Activated naive CD4-positive, alpha-beta T cell treated with anti-CD3 and anti-CD28 coated beads, Interleukin-2, amount 10 ng/mL, durations not matched to agents 7 days and 5 days (primary cell): Measurements from ENCODE around the gene PTDSS2.
A peak's percentile ranks its signal among the peaks of the same experiment; 100 is the strongest.
"Not testable (repeated sequence)": the region's sequence is repeated elsewhere in the genome, so short reads cannot be mapped to it uniquely, and the experiment has no call there.

Experiments used
- CTCF ChIA-PET: fragments of 350-600 bp; sonication (Branson Sonifier 250); formaldehyde crosslinking; loops from one replicate; lab custom pipeline; 2021; ENCODE audit warnings: antibody characterized with exemption; lab: Charles Lee
- DNase-seq: peaks from one replicate; pipeline ENCODE4 v3.0.0-alpha.2; 2020
- H3K27ac Mint-ChIP-seq: one replicate; pipeline ENCODE4 v1.8.0; 2021; ENCODE audit warnings: mild to moderate bottlenecking, moderate library complexity, mixed read lengths
- H3K27me3 Mint-ChIP-seq: one replicate; pipeline ENCODE4 v1.8.0; 2021; ENCODE audit warnings: mild to moderate bottlenecking, mixed read lengths
- H3K36me3 Mint-ChIP-seq: one replicate; pipeline ENCODE4 v1.8.0; 2021; ENCODE audit warnings: mixed read lengths
- H3K4me1 Mint-ChIP-seq: one replicate; pipeline ENCODE4 v1.8.0; 2021; ENCODE audit warnings: mixed read lengths
- H3K4me3 Mint-ChIP-seq: one replicate; pipeline ENCODE4 v1.8.0; 2021; ENCODE audit warnings: mild to moderate bottlenecking, moderate library complexity, mixed read lengths
- H3K9me3 Mint-ChIP-seq: one replicate; pipeline ENCODE4 v1.8.0; 2021; ENCODE audit warnings: mixed read lengths

PTDSS2 gene

GRCh38 chr11:409008-409599, 41.0 kb upstream of the PTDSS2 start:
- Mint-ChIP-seq H3K4me3 (no peak overlapping the region), H3K4me1 (peaks cover 23% of the 10 kb centered on the region), H3K36me3 (peaks cover 8% of the 10 kb centered on the region), H3K27me3 (no peaks in the 10 kb centered on the region), H3K9me3 (no peaks in the 10 kb centered on the region), H3K27ac (no peak overlapping the region)
- DNase-seq, result no peak
- CTCF ChIA-PET, result interaction anchor here (0.7 kb wide), 1 partner anchor 159 kb away, joined by 3 read pairs; no protein-coding TSS in a partner anchor

GRCh38 chr11:409600-410483, 40.2 kb upstream of the PTDSS2 start:
- peaks cover 12% of the 10 kb centered on the region for H3K36me3 Mint-ChIP-seq
- no peaks in the 10 kb centered on the region for H3K9me3 Mint-ChIP-seq
- no peaks in the 10 kb centered on the region for H3K27me3 Mint-ChIP-seq
- no peak overlapping the region for H3K4me3 Mint-ChIP-seq
- DNase-seq, result no peak
- no peak overlapping the region for H3K27ac Mint-ChIP-seq
- CTCF ChIA-PET, result interaction anchor here (0.7 to 1.2 kb wide), 3 partner anchors 39 to 159 kb away, joined by 3 to 6 read pairs (median 3); no protein-coding TSS in a partner anchor
- peaks cover 30% of the 10 kb centered on the region for H3K4me1 Mint-ChIP-seq

- not testable (repeated sequence) for H3K27me3 Mint-ChIP-seq, H3K9me3 Mint-ChIP-seq, DNase-seq, H3K27ac Mint-ChIP-seq, H3K4me3 Mint-ChIP-seq, H3K36me3 Mint-ChIP-seq
- CTCF ChIA-PET, result interaction anchor here (1.1 to 1.2 kb wide), 2 partner anchors 39 to 104 kb away, joined by 3 to 6 read pairs; no protein-coding TSS in a partner anchor
- peaks cover 27% of the 10 kb centered on the region for H3K4me1 Mint-ChIP-seq
Observed at GRCh38 chr11:410711-411110, 39.4 kb upstream of the PTDSS2 start.

GRCh38 chr11:411520-411919, 38.6 kb upstream of the PTDSS2 start:
- H3K27me3 Mint-ChIP-seq, result not testable (repeated sequence)

GRCh38 chr11:412641-413119, 37.4 kb upstream of the PTDSS2 start:
- peak overlapping the region; percentile 80 for H3K4me3 Mint-ChIP-seq
- H3K27ac Mint-ChIP-seq, result peak overlapping the region; percentile 69
- H3K27me3 Mint-ChIP-seq, result no peaks in the 10 kb centered on the region
- H3K36me3 Mint-ChIP-seq, result peaks cover 9% of the 10 kb centered on the region
- DNase-seq, result no peak
- H3K9me3 Mint-ChIP-seq, result no peaks in the 10 kb centered on the region
- CTCF ChIA-PET, result interaction anchor here (5.0 kb wide), 1 partner anchor 37 kb away, joined by 37 read pairs; the partner anchor contains the start of gene PTDSS2
- H3K4me1 Mint-ChIP-seq, result peaks cover 25% of the 10 kb centered on the region

More at GRCh38 chr11:411520-411919, 38.6 kb upstream of the PTDSS2 start:
- H3K4me3 Mint-ChIP-seq, H3K9me3 Mint-ChIP-seq, CTCF ChIA-PET, H3K27ac Mint-ChIP-seq, H3K36me3 Mint-ChIP-seq, DNase-seq: not testable (repeated sequence)
- H3K4me1 Mint-ChIP-seq, result peaks cover 26% of the 10 kb centered on the region

- Mint-ChIP-seq H3K4me1 (peaks cover 25% of the 10 kb centered on the region), H3K27me3 (no peaks in the 10 kb centered on the region), H3K4me3 (peak overlapping the region; percentile 80), H3K27ac (peak overlapping the region; percentile 69), H3K36me3 (peaks cover 9% of the 10 kb centered on the region), H3K9me3 (no peaks in the 10 kb centered on the region)
- CTCF ChIA-PET, result interaction anchor here (5.0 kb wide), 1 partner anchor 36 kb away, joined by 37 read pairs; the partner anchor contains the start of gene PTDSS2
- DNase-seq, result peak; percentile 51
Observed at GRCh38 chr11:413120-414081, 36.7 kb upstream of the PTDSS2 start.

GRCh38 chr11:414318-414857, 35.7 kb upstream of the PTDSS2 start:
- H3K36me3 Mint-ChIP-seq, result peaks cover 9% of the 10 kb centered on the region
- H3K9me3 Mint-ChIP-seq, result no peaks in the 10 kb centered on the region
- H3K4me1 Mint-ChIP-seq, result peaks cover 25% of the 10 kb centered on the region
- peak overlapping the region; percentile 88 for H3K27ac Mint-ChIP-seq
- DNase-seq, result peak; percentile 48
- peak overlapping the region; percentile 93 for H3K4me3 Mint-ChIP-seq
- CTCF ChIA-PET, result interaction anchor here (1.2 to 5.0 kb wide), 2 partner anchors 8 to 35 kb away, joined by 6 to 37 read pairs; partner anchors contain the start of gene PTDSS2
- no peaks in the 10 kb centered on the region for H3K27me3 Mint-ChIP-seq

GRCh38 chr11:415640-416041, 34.4 kb upstream of the PTDSS2 start:
- no peaks in the 10 kb centered on the region for H3K9me3 Mint-ChIP-seq
- H3K4me3 Mint-ChIP-seq, result peak overlapping the region; percentile 93
- H3K4me1 Mint-ChIP-seq, result peaks cover 24% of the 10 kb centered on the region
- H3K27me3 Mint-ChIP-seq, result no peaks in the 10 kb centered on the region
- no peak for DNase-seq
- peak overlapping the region; percentile 88 for H3K27ac Mint-ChIP-seq
- CTCF ChIA-PET, result interaction anchor here (1.2 to 5.0 kb wide), 2 partner anchors 9 to 34 kb away, joined by 6 to 37 read pairs; partner anchors contain the start of gene PTDSS2
- peaks cover 9% of the 10 kb centered on the region for H3K36me3 Mint-ChIP-seq

- peak; percentile 38 for DNase-seq
- Mint-ChIP-seq H3K4me1 (peaks cover 24% of the 10 kb centered on the region), H3K4me3 (peak overlapping the region; percentile 93), H3K9me3 (no peaks in the 10 kb centered on the region), H3K27me3 (no peaks in the 10 kb centered on the region), H3K27ac (peak overlapping the region; percentile 88), H3K36me3 (peaks cover 9% of the 10 kb centered on the region)
- CTCF ChIA-PET, result interaction anchor here (1.5 to 5.0 kb wide), 3 partner anchors 9 to 33 kb away, joined by 4 to 37 read pairs (median 5); partner anchors contain the start of genes ANO9 and PTDSS2
Observed at GRCh38 chr11:416051-416756, 33.9 kb upstream of the PTDSS2 start.

- H3K27ac Mint-ChIP-seq, result peak overlapping the region; percentile 88
- CTCF ChIA-PET, result interaction anchor here (1.5 to 5.0 kb wide), 3 partner anchors 10 to 32 kb away, joined by 4 to 37 read pairs (median 5); partner anchors contain the start of genes ANO9 and PTDSS2
- H3K9me3 Mint-ChIP-seq, result no peaks in the 10 kb centered on the region
- H3K4me3 Mint-ChIP-seq, result peak overlapping the region; percentile 93
- peaks cover 24% of the 10 kb centered on the region for H3K4me1 Mint-ChIP-seq
- peaks cover 11% of the 10 kb centered on the region for H3K36me3 Mint-ChIP-seq
- DNase-seq, result peak; percentile 73
- no peaks in the 10 kb centered on the region for H3K27me3 Mint-ChIP-seq
Observed at GRCh38 chr11:416757-417621, 33.1 kb upstream of the PTDSS2 start.

- Mint-ChIP-seq H3K27me3 (no peaks in the 10 kb centered on the region), H3K9me3 (no peaks in the 10 kb centered on the region), H3K36me3 (peaks cover 16% of the 10 kb centered on the region), H3K4me1 (peaks cover 21% of the 10 kb centered on the region), H3K27ac (peak overlapping the region; percentile 85), H3K4me3 (peak overlapping the region; percentile 75)
- DNase-seq, result no peak
- CTCF ChIA-PET, result interaction anchor here (1.6 to 5.0 kb wide), 2 partner anchors 24 to 32 kb away, joined by 5 to 37 read pairs; partner anchors contain the start of genes ANO9 and PTDSS2
Observed at GRCh38 chr11:417652-418342, 32.3 kb upstream of the PTDSS2 start.
